DLD1 (cell line): ENCODE data around the gene ACBD4.

Source experiments
- in situ Hi-C: cut with HindIII; loops from 2 replicates; pipeline ENCODE4 v1.10.0; 2017; ENCODE audit warnings: low sequenced_read_pairs

Gene ACBD4

DNA sequence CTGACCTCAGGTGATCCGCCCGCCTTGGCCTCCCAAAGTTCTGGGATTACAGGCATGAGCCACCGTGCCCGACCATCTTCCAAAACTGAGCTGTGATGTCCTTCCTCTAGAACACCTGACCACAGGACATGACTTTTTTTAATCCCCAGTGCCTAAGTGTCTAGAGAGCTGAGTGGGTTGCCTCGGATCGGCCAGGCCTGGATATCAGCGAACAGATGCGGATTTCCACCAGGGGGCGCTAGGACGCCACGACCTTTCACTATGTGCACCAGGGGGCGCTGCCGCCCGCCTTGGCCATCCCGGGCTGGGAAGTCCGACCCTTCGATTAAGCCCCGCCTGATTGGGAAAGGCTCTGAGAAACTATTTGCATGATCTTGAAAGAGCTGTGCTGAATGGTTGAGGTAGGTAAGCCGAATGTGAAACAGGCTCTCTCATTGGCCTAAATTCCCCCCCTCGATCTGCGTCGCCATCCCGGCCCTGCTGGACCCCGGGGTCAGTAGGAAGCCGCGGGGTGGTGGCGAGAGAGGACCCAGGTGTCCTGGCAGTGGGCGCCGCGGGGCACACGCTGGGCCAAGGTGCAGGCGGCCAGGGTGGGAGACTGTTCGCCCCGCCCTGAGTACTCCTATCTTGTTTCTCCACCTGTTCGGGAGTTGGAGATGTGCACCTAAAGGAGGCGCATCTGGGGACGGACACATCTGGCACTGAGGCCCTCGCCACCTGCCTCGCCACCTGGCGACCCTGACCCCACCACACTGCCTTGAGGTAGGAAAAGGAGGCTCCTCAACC, at the start of gene ACBD4:
TSS of gene ACBD4 (plus strand) at position 496 of the 786 bp plus-strand sequence. CDS start 458 bp downstream, outside the sequence.
- in situ Hi-C loops, result no loop called here

DNA sequence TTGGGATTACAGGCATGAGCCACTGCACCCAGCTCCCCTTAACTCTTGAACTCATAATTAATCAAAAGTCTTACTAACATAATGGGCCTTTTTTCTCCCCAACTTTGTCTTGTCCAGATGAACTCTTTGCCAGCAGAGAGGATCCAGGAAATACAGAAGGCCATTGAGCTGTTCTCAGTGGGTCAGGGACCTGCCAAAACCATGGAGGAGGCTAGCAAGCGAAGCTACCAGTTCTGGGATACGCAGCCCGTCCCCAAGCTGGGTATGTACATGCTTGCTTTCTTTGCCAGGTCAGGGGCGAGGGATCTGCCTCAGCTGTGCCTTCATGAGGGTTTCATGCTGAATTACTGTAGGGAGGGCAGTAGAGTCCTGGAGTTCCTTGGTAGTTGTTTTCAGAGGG, 49.1 kb upstream of the ACBD4 start:
- in situ Hi-C loops, result no loop called here

DNA sequence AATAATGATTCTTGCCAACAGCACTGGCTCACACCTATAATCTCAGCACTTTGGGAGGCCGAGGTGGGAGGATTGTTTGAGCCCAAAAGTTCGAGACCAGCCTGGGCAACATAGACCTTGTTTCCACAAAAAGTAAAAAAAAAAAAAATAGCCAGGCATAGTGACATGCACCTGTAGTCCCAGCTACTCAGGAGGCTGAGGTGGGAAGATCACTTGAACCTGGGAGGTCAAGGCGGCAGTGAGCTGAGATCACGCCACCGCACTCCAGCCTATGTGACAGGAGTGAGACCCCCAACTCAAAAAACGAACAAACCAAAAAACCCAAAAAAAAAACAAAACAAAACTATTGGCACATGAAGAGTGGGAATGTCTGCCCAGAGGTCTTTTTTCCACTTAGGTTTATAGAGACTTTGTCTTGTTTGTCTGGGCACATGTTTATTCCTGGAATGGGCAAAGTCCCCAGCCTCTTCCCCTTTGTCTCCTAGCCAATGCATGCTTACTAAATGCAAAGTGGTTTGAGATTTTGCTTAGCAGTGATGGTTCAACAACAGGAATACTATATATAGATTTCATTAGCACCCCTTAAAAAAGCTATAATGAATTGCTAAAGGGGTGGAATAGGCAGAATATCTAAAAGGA, 48.5 kb upstream of the ACBD4 start:
- in situ Hi-C loops, result no loop called here

DNA sequence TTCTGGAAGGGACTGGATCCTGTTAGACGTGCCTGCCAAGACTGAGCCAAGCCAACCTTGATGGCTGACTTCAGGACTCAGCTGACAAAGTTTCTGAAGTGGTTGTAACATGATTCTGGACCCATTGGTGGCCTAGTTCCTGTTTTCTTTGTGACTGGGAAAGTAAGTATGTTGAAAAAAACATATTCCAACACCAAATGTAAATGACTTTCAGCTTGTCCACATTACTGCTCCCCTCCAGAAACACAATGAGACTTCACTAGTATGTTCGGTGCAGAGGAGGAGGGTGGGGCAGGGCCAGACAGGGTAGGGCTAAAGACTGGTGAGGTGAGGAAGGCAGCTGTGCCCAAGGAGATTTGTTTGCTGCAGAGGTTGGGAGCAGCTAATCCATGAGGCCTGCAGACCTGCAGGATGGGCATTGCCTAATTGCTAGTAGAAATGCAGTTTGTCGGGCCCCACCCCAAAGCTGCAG, 47.9 kb upstream of the ACBD4 start:
- in situ Hi-C loops, result no loop called here

GRCh38 chr17:45087978-45088377, 47.5 kb upstream of the ACBD4 start:
- in situ Hi-C loops, result no loop called here

DNA sequence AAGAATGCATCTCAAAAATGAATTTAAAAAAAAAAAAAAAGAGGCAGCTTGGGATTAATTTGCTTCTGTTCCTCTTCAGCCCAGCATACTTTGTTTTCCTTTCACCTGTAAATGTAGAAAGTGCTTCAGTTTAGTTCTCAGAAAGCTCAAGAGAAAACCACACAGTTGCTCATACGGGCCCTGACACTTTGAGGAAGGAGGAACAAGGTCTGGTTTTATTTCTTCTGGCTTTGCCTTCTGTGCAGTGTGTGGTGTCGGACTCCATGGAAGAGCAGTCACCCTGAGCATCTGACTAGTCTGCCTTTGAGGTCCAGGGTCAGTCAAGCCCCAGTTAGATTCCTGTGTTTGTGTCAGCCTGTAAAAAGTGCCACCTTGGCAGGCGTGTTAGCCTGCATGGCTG, 46.7 kb upstream of the ACBD4 start:
- in situ Hi-C loops, result no loop called here

DNA sequence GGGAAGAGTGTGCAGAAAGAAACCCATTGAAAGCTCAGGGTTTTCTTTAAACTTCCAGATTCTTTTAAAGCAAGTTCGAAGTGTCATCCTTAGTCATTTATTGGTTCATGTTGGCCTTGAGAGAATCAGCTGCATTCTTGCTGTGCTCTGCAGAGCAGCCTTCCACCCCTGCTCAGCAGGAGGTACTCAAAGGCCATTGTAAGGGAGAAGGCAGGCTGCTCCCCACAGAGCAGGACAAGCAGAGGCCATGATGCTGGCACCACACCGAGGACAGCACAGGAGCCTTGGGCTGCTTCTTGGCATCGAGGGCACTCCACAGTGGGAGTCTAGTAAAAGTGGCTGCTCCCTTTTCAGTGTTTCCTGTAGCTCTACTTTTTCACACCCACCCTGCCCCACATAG, 44.8 kb upstream of the ACBD4 start:
- in situ Hi-C loops, result no loop called here

- in situ Hi-C loops, result no loop called here
Observed at GRCh38 chr17:45091778-45092425, 43.6 kb upstream of the ACBD4 start.

GRCh38 chr17:45092911-45093430, 42.5 kb upstream of the ACBD4 start:
- in situ Hi-C loops, result no loop called here

DNA sequence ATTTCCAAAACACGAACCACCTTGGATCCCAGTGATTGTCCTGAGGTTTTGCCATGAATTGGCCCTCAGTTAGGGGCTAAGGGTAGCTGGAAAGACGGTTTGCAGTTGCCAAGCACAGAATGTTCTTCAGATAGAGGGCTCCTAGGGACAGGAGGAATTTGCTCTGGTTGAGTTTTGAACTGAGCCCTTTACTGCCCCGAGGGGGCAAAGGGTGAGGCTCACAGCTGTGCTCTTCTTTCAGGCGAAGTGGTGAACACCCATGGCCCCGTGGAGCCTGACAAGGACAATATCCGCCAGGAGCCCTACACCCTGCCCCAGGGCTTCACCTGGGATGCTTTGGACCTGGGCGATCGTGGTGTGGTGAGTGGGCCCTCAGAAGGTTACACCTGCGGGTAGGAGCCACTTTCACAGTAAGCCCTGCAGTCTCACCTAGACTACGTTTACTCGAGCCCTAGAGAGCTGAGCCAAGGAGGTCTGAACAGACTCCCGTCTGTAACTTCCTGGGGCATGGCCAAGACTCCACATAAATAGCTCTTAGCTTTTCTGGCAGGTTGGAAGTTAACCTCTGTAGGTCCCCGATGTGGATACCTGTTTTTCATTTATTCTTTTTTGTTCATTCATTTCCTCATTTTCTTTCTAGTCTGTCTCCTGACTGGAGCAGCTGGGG, 41.9 kb upstream of the ACBD4 start:
- in situ Hi-C loops, result no loop called here

- in situ Hi-C loops, result no loop called here
Observed at GRCh38 chr17:45096141-45096540, 39.3 kb upstream of the ACBD4 start.

DNA sequence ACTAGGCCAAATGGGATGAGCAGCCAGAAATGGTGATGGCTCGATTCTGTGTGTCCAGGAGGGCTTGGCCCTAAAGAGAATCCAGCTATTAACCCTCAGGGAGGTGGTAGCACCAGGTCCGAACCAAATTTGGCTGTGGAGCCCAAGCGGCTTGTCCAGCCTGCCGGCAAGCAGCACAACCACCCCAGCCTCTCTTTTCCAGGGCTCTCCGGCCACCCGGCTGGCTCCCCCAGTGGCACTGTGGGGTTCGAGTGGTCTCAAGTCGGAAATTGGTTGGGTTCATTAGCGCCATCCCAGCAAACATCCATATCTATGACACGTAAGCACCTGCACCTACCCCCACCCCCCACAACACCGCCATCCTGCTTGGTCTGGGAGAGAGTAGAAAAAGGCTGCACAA, 38.6 kb upstream of the ACBD4 start:
- in situ Hi-C loops, result no loop called here

- in situ Hi-C loops, result no loop called here
Observed at GRCh38 chr17:45098081-45098868, 37.2 kb upstream of the ACBD4 start.

- in situ Hi-C loops, result no loop called here
Observed at GRCh38 chr17:45098869-45099616, 36.4 kb upstream of the ACBD4 start.

GRCh38 chr17:45101546-45101882, 34.0 kb upstream of the ACBD4 start:
- in situ Hi-C loops, result no loop called here

DNA sequence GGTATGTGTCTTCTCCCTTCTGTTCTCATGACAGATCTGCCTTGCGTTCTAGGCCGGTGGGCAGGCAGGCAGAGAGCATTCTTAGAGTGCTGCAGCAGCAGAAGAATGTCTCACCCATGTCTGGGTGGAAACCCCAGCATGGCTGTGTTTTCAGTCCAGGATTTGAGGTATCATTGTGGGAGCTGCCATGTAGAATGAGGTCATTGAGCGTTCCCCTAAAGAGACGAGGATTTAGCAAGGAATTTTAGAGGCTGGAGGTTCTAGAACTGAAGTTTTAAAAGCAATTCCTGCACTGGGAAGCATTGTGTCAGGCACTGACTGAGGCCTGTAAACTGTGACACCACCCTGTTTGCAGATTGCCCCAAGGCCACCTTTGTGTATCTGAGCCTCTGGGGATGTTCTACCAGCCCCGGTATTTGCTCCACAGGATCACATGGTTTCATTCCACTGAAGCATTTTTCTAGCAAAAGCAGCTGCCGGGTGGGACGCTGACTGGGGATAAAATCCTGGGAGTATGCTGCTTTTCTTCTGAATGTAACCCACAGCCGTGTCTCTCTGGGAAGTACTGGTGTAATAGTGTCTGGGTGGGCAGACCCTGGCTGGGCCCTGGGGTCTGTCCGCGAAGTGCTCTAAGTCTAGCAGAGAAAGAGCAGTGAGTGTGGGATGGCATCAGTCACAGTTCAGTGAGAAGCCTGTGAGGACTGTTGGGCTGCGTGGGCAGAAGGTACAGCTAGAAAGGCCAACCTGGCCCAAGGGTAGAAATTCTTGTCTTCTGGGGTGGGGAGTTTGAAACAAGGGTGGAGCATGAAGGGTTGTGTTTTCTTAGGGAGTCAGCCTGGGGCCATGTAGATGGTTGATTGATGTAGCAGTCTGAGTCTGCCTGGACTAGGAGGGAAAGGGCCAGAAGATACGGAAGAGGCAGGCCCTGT, 33.3 kb upstream of the ACBD4 start:
- in situ Hi-C loops, result no loop called here

GRCh38 chr17:45102856-45103255, 32.6 kb upstream of the ACBD4 start:
- in situ Hi-C loops, result no loop called here

- in situ Hi-C loops, result no loop called here
Observed at GRCh38 chr17:45103269-45103795, 32.2 kb upstream of the ACBD4 start.
